GM23338 (cell line): ENCODE measurements around the gene LRRC63. TPM values are rescaled to one million over a fixed set of nuclear protein-coding genes. Genes with fewer than 3 reads are reported as not detected.

Experiments
- ATAC-seq: fragments of 200-7000 bp; cut with Tn5 transposase; 3 replicates; pipeline ENCODE4 v1.9.1; 2020
- DNase-seq: peaks from one replicate; pipeline ENCODE4 v3.0.0-alpha.2; 2015; ENCODE audit warnings: low spot score
- H2AFZ ChIP-seq: fragments of 200-600 bp; sonication (generic); 2 replicates; pipeline ENCODE4 v1.8.0; 2016; ENCODE audit warnings: antibody characterized with exemption, mild to moderate bottlenecking, moderate library complexity
- H3F3A ChIP-seq: fragments of 200-600 bp; sonication (generic); replicated peaks from 2 replicates; pipeline ENCODE4 v1.8.0; 2017; ENCODE audit warnings: antibody characterized with exemption, mixed run types, low read depth
- H3K27ac ChIP-seq: fragments of 200-600 bp; sonication (generic); 2 replicates; pipeline ENCODE4 v1.6.1; 2016; ENCODE audit warnings: low read depth
- H3K27me3 ChIP-seq: fragments of 200-600 bp; sonication (generic); 2 replicates; pipeline ENCODE4 v1.8.0; 2016; ENCODE audit warnings: mild to moderate bottlenecking, mixed run types, moderate library complexity; ENCODE audit not compliant: insufficient read depth
- H3K36me3 ChIP-seq: fragments of 200-600 bp; sonication (generic); 2 replicates; pipeline ENCODE4 v1.8.0; 2016; ENCODE audit warnings: mild to moderate bottlenecking; ENCODE audit not compliant: insufficient read depth
- H3K4me1 ChIP-seq: fragments of 200-600 bp; sonication (generic); 2 replicates; pipeline ENCODE4 v1.8.0; 2016; ENCODE audit warnings: mild to moderate bottlenecking, moderate library complexity; ENCODE audit not compliant: insufficient read depth
- H3K4me2 ChIP-seq: fragments of 200-600 bp; sonication (generic); 2 replicates; pipeline ENCODE4 v1.7.1; 2017; ENCODE audit warnings: mixed run types
- H3K4me3 ChIP-seq: fragments of 200-600 bp; sonication (generic); 2 replicates; pipeline ENCODE4 v1.6.1; 2016; ENCODE audit warnings: mixed run types
- H3K79me2 ChIP-seq: fragments of 200-600 bp; sonication (generic); replicated peaks from 2 replicates; pipeline ENCODE4 v1.8.0; 2017; ENCODE audit warnings: mild to moderate bottlenecking; ENCODE audit not compliant: insufficient read depth
- H3K9me2 ChIP-seq: fragments of 200-600 bp; sonication (generic); 2 replicates; pipeline ENCODE4 v1.8.0; 2017; ENCODE audit not compliant: insufficient read depth
- H4K20me1 ChIP-seq: fragments of 200-600 bp; sonication (generic); replicated peaks from 2 replicates; pipeline ENCODE4 v1.8.0; 2017; ENCODE audit warnings: mild to moderate bottlenecking; ENCODE audit not compliant: insufficient read depth
- H3K27ac Mint-ChIP-seq: 2 replicates; pipeline ENCODE4 v1.8.0; 2020; ENCODE audit warnings: inconsistent platforms, mild to moderate bottlenecking, moderate library complexity, mixed read lengths
- H3K27me3 Mint-ChIP-seq: 3 replicates; pipeline ENCODE4 v1.8.0; 2022; ENCODE audit warnings: low read depth, mild to moderate bottlenecking, moderate library complexity, mixed read lengths, inconsistent platforms; ENCODE audit not compliant: insufficient read depth, poor library complexity
- H3K36me3 Mint-ChIP-seq: 3 replicates; pipeline ENCODE4 v1.8.0; 2021; ENCODE audit warnings: low read depth, mild to moderate bottlenecking, inconsistent platforms, moderate library complexity, mixed read lengths
- H3K4me1 Mint-ChIP-seq: 3 replicates; pipeline ENCODE4 v1.8.0; 2020; ENCODE audit warnings: mild to moderate bottlenecking, inconsistent platforms, mixed read lengths
- H3K4me3 Mint-ChIP-seq: 3 replicates; pipeline ENCODE4 v1.8.0; 2021; ENCODE audit warnings: moderate library complexity, mild to moderate bottlenecking, inconsistent platforms, mixed read lengths
- H3K9me3 Mint-ChIP-seq: 3 replicates; pipeline ENCODE4 v1.8.0; 2020; ENCODE audit warnings: moderate library complexity, mild to moderate bottlenecking, inconsistent platforms, mixed read lengths
- CTCF ChIP-seq, 2 experiments: fragments of 200-600 bp in 1 of 2; sonication (generic) in 1 of 2; conservative IDR thresholded peaks; 2 replicates each; pipeline versions ENCODE4 v1.5.1 to v1.6.1; 2016 to 2017; ENCODE audit warnings: antibody characterized with exemption in 2 of 2, low read depth in 2 of 2, mild to moderate bottlenecking in 2 of 2, moderate library complexity in 1 of 2
- ETS1 ChIP-seq: IDR thresholded peaks from 2 replicates; pipeline ENCODE4 v1.6.1; 2016; ENCODE audit warnings: antibody characterized with exemption
- EZH2 ChIP-seq: fragments of 200-600 bp; sonication (generic); IDR thresholded peaks from one replicate; pipeline ENCODE4 v1.8.0; 2017; ENCODE audit warnings: antibody characterized with exemption, mild to moderate bottlenecking, low read depth; ENCODE audit not compliant: unreplicated experiment
- EZH2phosphoT487 ChIP-seq: fragments of 200-600 bp; sonication (generic); IDR thresholded peaks from one replicate; pipeline ENCODE4 v1.8.1; 2018; ENCODE audit warnings: antibody characterized with exemption; ENCODE audit not compliant: unreplicated experiment
- JUNB ChIP-seq: IDR thresholded peaks from one replicate; pipeline ENCODE4 v1.6.1; 2016; ENCODE audit warnings: antibody characterized with exemption; ENCODE audit not compliant: unreplicated experiment
- NANOG ChIP-seq: IDR thresholded peaks from 2 replicates; pipeline ENCODE4 v1.6.1; 2016; ENCODE audit warnings: antibody characterized with exemption, borderline replicate concordance
- POLR2AphosphoS5 ChIP-seq: IDR thresholded peaks from 2 replicates; pipeline ENCODE4 v1.6.1; 2016; ENCODE audit warnings: antibody characterized with exemption, low read depth
- REST ChIP-seq: IDR thresholded peaks from one replicate; pipeline ENCODE4 v1.6.1; 2018; ENCODE audit warnings: antibody characterized with exemption; ENCODE audit not compliant: unreplicated experiment
- STAT1 ChIP-seq: IDR thresholded peaks from one replicate; pipeline ENCODE4 v1.6.1; 2016; ENCODE audit warnings: antibody characterized with exemption; ENCODE audit not compliant: unreplicated experiment
- ZNF114 ChIP-seq: fragments of 250-450 bp; sonication (Bioruptor Pico); IDR thresholded peaks from 2 replicates; pipeline ENCODE4 v1.5.0; 2020; ENCODE audit warnings: mild to moderate bottlenecking, moderate library complexity
- ZNF331 ChIP-seq: fragments of 250-450 bp; sonication (Bioruptor Pico); IDR thresholded peaks from 2 replicates; pipeline ENCODE4 v1.5.0; 2020; ENCODE audit warnings: low read depth, mild to moderate bottlenecking, moderate library complexity
- polyA plus RNA-seq: library from polyadenylated mRNA; unstranded; fragments of >200 nt; fragmentation: Nextera tagmentation; extraction: Ambion mirVana; gene quantifications from 2 replicates; pipeline ENCODE4 v1.2.1, GENCODE V29; 2016
- total RNA-seq: library from RNA; depleted of rRNA; stranded (reverse); fragments of >200 nt; shearing (Covaris generic); gene quantifications from 2 replicates; pipeline ENCODE4 v1.2.3, GENCODE V29; 2014

The LRRC63 gene
- total and polyA plus RNA-seq, 2 experiments from 2014 or later = not detected

- TF ChIP-seq CTCF (conservative IDR thresholded peaks at IDR 0.05; ENCODE audit: low read depth in 2 of 2) (no peak), EZH2 (no peak), EZH2phosphoT487 (no peak), JUNB (no peak), STAT1 (no peak), ZNF331 (CRISPR knock-in tag) (no peak), NANOG (no peak)
Observed at GRCh38 chr13:46185634-46186033, 26.1 kb upstream of the LRRC63 start (continued).

- DNase-seq (no peak), ATAC-seq (no peak)
- Mint-ChIP-seq H3K4me1 (no peaks in the 10 kb centered on the region), H3K27me3 (peaks cover 4% of the 10 kb centered on the region), H3K36me3 (no peaks in the 10 kb centered on the region), H3K4me3 (no peak overlapping the region), H3K9me3 (no peaks in the 10 kb centered on the region), H3K27ac (no peak overlapping the region)
- H2AFZ ChIP-seq = no peak overlapping the region
- no peak overlapping the region for H3K4me2 ChIP-seq
- H3F3A ChIP-seq = no peaks in the 10 kb centered on the region
- peaks cover 6% of the 10 kb centered on the region; the same call in 1 of the 2 replicates for H3K9me2 ChIP-seq
- peaks cover 3% of the 10 kb centered on the region; the same call in 1 of the 2 replicates for H4K20me1 ChIP-seq
- no peak overlapping the region for H3K4me3 ChIP-seq
- no peaks in the 10 kb centered on the region for H3K79me2 ChIP-seq
- no peak overlapping the region for H3K27ac ChIP-seq
- no peaks in the 10 kb centered on the region for H3K36me3 ChIP-seq
- H3K4me1 ChIP-seq = no peaks in the 10 kb centered on the region
- no peaks in the 10 kb centered on the region for H3K27me3 ChIP-seq
- no peak for TF ChIP-seq REST
- TF ChIP-seq NANOG = no peak
- TF ChIP-seq EZH2phosphoT487 = no peak
- no peak for TF ChIP-seq JUNB
- TF ChIP-seq POLR2AphosphoS5 = no peak
- no peak for TF ChIP-seq ZNF331 (CRISPR knock-in tag)
- TF ChIP-seq ZNF114 = no peak
- no peak for TF ChIP-seq ETS1
- no peak for TF ChIP-seq CTCF (conservative IDR thresholded peaks at IDR 0.05; ENCODE audit: low read depth in 2 of 2)
Observed at GRCh38 chr13:46192412-46192811, 19.3 kb upstream of the LRRC63 start.
